ENCODE results near the gene MAU2. TPM values are rescaled to one million over a fixed set of nuclear protein-coding genes. Genes with fewer than 3 reads are reported as not detected.

Gene MAU2
- total and polyA plus RNA-seq, 11 donors = 15.7 to 46.4 (median 29.0) TPM

DNA sequence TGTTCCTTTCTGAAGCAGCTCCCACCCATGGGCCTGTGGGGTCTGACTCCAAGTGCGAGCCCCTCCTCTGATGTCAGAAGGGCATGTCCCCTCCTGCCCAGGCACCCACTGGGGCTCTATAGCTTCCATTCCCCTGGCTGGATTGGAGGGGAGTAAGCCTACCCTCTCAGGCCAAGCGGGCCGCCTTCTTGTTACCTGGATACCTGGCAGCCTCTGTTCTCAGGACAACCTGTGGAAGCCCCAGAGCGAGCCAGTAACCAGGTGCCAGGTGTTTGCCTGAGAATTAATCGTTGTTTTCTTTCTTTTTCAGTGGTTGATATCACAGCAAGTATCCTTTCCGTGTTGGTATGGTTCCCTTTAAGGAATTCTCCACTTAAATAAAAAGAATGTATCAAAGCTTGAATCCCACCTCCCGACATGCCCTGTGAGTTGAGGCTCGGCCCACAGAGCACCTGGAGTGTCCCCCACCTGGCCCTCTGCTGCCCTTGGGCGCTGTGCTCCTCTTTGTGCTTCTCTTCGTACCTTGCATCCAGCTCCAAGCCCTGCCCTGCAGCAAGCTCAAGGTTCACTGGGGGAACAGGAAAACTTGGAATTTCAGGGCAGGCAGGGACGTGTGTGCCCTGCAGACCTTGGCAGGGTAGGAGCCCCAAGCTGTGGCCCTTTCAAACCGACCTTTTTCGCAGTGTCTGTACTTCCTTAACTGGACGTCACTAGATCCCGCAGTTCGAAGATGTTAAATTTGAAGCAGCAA, 15.0 kb downstream of the MAU2 start:
- H3K27me3 ChIP-seq = no peaks in the 10 kb centered on the region
- TF ChIP-seq, protein P1, sequence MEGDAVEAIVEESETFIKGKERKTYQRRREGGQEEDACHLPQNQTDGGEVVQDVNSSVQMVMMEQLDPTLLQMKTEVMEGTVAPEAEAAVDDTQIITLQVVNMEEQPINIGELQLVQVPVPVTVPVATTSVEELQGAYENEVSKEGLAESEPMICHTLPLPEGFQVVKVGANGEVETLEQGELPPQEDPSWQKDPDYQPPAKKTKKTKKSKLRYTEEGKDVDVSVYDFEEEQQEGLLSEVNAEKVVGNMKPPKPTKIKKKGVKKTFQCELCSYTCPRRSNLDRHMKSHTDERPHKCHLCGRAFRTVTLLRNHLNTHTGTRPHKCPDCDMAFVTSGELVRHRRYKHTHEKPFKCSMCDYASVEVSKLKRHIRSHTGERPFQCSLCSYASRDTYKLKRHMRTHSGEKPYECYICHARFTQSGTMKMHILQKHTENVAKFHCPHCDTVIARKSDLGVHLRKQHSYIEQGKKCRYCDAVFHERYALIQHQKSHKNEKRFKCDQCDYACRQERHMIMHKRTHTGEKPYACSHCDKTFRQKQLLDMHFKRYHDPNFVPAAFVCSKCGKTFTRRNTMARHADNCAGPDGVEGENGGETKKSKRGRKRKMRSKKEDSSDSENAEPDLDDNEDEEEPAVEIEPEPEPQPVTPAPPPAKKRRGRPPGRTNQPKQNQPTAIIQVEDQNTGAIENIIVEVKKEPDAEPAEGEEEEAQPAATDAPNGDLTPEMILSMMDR (IDR thresholded peaks at IDR 0.05) = no peak
- no peak for TF ChIP-seq POLR2A (IDR thresholded peaks at IDR 0.05)
- 86 to 91% (median 87%) methylated on average over 16 of the region's 16 CpGs for WGBS, 4 donors
- peaks cover 2 to 100% (median 86%) of the 10 kb centered on the region in 9 donors for H3K36me3 ChIP-seq
- H3K9me3 ChIP-seq = no peaks in the 10 kb centered on the region
- intact Hi-C loops (cut with DNase I) = no loop called here
- DNase-seq = no peak
- H3K4me3 ChIP-seq = no peak overlapping the region
- H3K27ac ChIP-seq = no peak overlapping the region
- no peaks in the 10 kb centered on the region for H3K4me1 ChIP-seq
- ATAC-seq = peak in 1 of 4 donors; percentile 14

DNA sequence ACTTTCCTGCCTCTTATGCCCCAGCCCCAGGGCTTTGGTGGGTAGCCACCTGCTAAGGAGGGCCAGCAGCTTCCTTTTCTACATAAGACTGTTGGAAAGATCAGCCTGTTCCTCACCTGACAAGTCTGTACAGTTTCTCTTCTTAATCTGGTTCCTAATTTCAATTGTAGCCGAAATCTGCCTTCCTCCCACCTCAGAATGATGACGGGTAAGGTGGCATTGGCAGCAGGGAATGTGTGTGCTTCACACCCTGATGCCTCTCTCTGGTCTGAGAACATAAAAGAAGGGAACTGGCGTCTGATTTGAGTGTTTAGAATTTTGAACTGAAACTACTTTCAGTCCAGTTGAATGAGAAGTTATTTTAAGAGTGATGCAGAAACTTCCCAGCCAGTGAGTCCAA, 16.0 kb downstream of the MAU2 start:
- no peak overlapping the region for H3K27ac ChIP-seq
- DNase-seq = no peak
- H3K27me3 ChIP-seq = no peaks in the 10 kb centered on the region
- intact Hi-C loops (cut with DNase I) = no loop called here
- no peaks in the 10 kb centered on the region for H3K9me3 ChIP-seq
- TF ChIP-seq, protein P1 (IDR thresholded peaks at IDR 0.05) = no peak
- TF ChIP-seq POLR2A (IDR thresholded peaks at IDR 0.05) = no peak
- ATAC-seq = no peak
- 58 to 61% (median 59%) methylated on average over 3 of the region's 3 CpGs for WGBS, 4 donors
- H3K4me1 ChIP-seq = no peaks in the 10 kb centered on the region
- no peak overlapping the region for H3K4me3 ChIP-seq
- peaks cover 5 to 100% (median 86%) of the 10 kb centered on the region in 9 donors for H3K36me3 ChIP-seq

DNA sequence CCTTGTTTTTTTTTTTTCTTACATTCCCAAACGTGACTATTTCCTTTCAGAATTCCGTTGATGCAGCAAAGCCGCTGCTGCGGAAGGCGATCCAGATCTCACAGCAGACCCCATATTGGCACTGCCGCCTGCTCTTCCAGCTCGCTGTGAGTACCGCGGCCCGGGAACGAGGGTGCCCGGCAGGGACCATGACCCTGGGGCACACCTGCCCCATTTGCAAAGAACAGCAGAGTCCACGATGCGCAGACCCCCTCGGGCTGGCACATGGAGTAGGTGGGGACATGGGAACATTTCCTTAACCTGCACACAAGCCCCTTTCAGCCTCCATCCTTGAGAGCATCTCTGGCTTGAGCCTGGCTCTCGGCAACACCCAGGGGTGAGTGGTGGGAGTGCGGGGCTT, 16.5 kb downstream of the MAU2 start:
- TF ChIP-seq POLR2A (IDR thresholded peaks at IDR 0.05) = no peak
- TF ChIP-seq, protein P1 (IDR thresholded peaks at IDR 0.05) = no peak
- Histone ChIP-seq H3K27me3 (no peaks in the 10 kb centered on the region), H3K4me3 (no peak overlapping the region), H3K4me1 (no peaks in the 10 kb centered on the region), H3K27ac (no peak overlapping the region), H3K36me3 (peaks cover 5 to 100% (median 86%) of the 10 kb centered on the region in 9 donors), H3K9me3 (no peaks in the 10 kb centered on the region)
- DNase-seq (no peak), ATAC-seq (no peak)
- intact Hi-C loops (cut with DNase I) = no loop called here
- 86 to 93% (median 91%) methylated on average over 14 to 17 of the region's 17 CpGs for WGBS, 4 donors

DNA sequence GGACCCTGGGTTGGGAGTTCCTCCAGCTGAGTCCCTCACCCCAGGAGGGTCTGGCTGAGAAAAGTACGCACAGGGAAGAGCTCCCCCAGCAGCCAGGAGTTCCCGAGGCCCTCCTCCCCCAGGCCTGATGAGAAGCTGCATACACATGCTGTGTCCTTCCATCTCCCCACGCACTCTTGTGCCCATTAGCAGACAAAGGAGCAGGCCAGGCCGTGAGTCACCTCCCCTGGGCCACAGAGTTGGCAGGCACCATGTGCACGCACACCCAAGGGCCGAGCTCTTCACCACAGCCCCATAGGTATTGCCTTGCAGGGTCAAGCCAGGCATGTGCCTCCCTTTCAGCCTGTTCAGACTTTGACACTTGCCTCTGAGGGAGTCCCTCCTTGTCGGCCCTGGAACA, 17.5 kb downstream of the MAU2 start:
- Histone ChIP-seq H3K27me3 (no peaks in the 10 kb centered on the region), H3K36me3 (peaks cover 5 to 100% (median 90%) of the 10 kb centered on the region in 9 donors)
- WGBS, 4 donors = 82 to 92% (median 89%) methylated on average over 6 to 7 of the region's 7 CpGs

More for the DNA sequence above, 17.5 kb downstream of the MAU2 start:
- no peak for DNase-seq
- TF ChIP-seq POLR2A (IDR thresholded peaks at IDR 0.05) = no peak
- TF ChIP-seq, protein P1 (IDR thresholded peaks at IDR 0.05) = no peak
- no peaks in the 10 kb centered on the region for H3K9me3 ChIP-seq
- no peak overlapping the region for H3K4me3 ChIP-seq
- no peak for ATAC-seq
- no peak overlapping the region for H3K27ac ChIP-seq
- H3K4me1 ChIP-seq = peaks cover 0 to 6% (median 0%) of the 10 kb centered on the region in 12 donors
- intact Hi-C loops (cut with DNase I) = no loop called here
